Measurements from ENCODE around the gene CLEC9A. TPM values are rescaled to one million over a fixed set of nuclear protein-coding genes. Genes with fewer than 3 reads are reported as not detected.

CLEC9A gene
- total RNA-seq: 0.30 TPM in 1 of 2 replicates, not detected in the other

DNA sequence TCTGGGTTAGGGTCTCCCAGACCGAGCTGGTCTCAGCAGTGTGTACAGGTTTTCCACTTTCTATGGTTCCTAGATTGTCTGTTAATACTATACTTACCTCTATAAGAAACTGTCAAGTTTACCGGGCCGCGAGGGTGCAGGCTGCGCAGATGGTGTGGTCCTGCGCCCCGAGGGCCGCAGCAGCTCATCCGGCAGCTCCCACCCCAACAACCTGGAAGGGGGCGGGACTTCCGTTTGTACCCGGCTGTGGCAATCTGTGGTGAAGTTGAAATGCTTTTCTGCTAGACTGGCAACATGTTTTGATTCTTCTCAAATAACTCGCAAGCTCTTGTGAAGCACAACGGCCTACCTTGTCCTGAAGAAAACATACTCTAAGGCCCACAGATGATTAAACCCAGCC is at the start of gene CLEC9A:
Gene CLEC9A (plus strand): TSS at position 237 of the 400 bp plus-strand sequence. CDS start 22,006 bp downstream, outside the sequence.

DNA sequence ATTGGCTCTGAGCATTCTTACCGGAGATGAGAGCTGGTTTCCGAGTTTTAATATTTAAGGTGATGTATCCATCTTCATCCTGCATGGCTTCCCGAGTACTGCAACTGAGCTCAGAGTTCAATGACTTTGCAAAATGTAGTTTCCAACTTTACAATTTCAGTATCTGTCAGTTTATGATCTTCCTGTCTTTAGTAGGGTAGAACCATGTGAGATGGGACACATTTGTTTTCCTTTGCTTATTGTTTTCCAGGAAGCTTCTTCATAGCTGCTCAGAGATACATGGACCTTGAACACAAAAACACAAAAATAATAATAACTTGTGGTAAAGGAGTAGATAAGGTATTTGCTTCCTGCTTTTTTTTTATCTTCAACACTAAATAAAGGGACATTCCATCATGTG is 31.5 kb upstream of the CLEC9A start, which contains the start of gene CLEC1B:
Gene CLEC1B (minus strand): TSS at position 106 of the 400 bp plus-strand sequence. CDS start 21 bp downstream, at position 85.

DNA sequence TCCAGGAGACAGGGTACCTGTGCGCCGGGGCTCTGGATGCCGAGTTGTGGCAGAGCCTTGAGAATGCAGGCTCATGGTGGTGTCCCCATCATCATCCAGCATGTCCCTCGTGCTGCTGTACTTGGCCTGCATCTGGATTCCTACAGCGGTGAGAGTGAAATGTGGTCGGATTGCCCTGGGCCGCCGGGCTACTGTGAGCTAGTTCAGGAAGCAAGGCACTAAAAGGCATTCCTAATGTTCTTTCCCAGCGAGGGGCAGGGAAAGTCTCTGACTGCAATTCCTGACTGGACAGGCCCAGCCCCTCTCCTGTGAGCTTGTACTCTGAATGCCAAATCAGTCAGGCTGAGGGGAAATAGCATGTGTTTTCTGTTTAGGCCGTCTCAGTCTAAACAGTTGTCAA is 68.3 kb downstream of the CLEC9A start, which contains the start of gene CLEC1A:
Gene CLEC1A (minus strand): TSS at position 195 of the 400 bp plus-strand sequence. CDS start 63 bp downstream, at position 132.

Other genes starting within 250 kb of the CLEC9A start
- gene KLRF1, start 203.2 kb upstream of the CLEC9A start, total RNA-seq: not detected in 2 replicates
- gene CLEC2B, start 161.3 kb upstream of the CLEC9A start, total RNA-seq: under 0.01 TPM in 1 of 2 replicates, not detected in the other
- gene KLRF2, start 149.2 kb upstream of the CLEC9A start, total RNA-seq: not detected in 2 replicates
- gene CLEC2A, start 98.3 kb upstream of the CLEC9A start, total RNA-seq: not detected in 2 replicates
- not detected in 2 replicates for gene CLEC12A, start 59.3 kb upstream of the CLEC9A start, total RNA-seq
- not detected in 2 replicates for gene CLEC1B, start 31.6 kb upstream of the CLEC9A start, total RNA-seq
- gene CLEC12B, start 20.1 kb upstream of the CLEC9A start, total RNA-seq: not detected in 2 replicates
- not detected in 2 replicates for gene CLEC1A, start 68.3 kb downstream of the CLEC9A start, total RNA-seq
- gene CLEC7A, start 99.5 kb downstream of the CLEC9A start, total RNA-seq: not detected in 2 replicates
- 0.23 and 5.0 TPM in 2 replicates for gene OLR1, start 141.4 kb downstream of the CLEC9A start, total RNA-seq
- under 0.01 TPM in 1 of 2 replicates, not detected in the other for gene TMEM52B, start 148.3 kb downstream of the CLEC9A start, total RNA-seq
- gene GABARAPL1, start 182.2 kb downstream of the CLEC9A start, total RNA-seq: 49.0 and 79.3 TPM in 2 replicates

Measured in smooth muscle cell of the umbilical artery (primary cell).